Gastroesophageal sphincter (tissue), 4 donors: ENCODE measurements around the gene GABBR2. TPM values are rescaled to one million over a fixed set of nuclear protein-coding genes. Genes with fewer than 3 reads are reported as not detected.

Experiments
- ATAC-seq: fragments of 150-250 bp; one replicate; pipeline ENCODE4 v1.9.1; 2016; ENCODE audit warnings: mild to moderate bottlenecking, moderate library complexity
- H3K27ac ChIP-seq, 4 donors: fragments of 200-600 bp; sonication (generic) in 3 of 4; 1 replicate in 3 of 4; 2 replicates in 1 of 4; pipeline ENCODE4 v1.5.1; 2016 to 2019
- H3K27me3 ChIP-seq: fragments of 200-600 bp; sonication (generic); one replicate; pipeline ENCODE4 v1.5.1; 2019
- H3K36me3 ChIP-seq, 2 donors: fragments of 200-600 bp; sonication (generic); one replicate each; pipeline ENCODE4 v1.5.1; 2019; ENCODE audit warnings: control low read depth in 1 of 2
- H3K4me1 ChIP-seq, 3 donors: fragments of 200-600 bp; sonication (generic); 1 replicate in 2 of 3; 2 replicates in 1 of 3; pipeline ENCODE4 v1.5.1; 2016 to 2019; ENCODE audit warnings: control low read depth in 2 of 3
- H3K4me3 ChIP-seq, 2 donors: fragments of 200-600 bp; sonication (generic); one replicate each; pipeline ENCODE4 v1.5.1; 2019; ENCODE audit warnings: mild to moderate bottlenecking in 1 of 2, moderate library complexity in 1 of 2
- H3K9me3 ChIP-seq, 3 donors: fragments of 200-600 bp; sonication (generic); one replicate each; pipeline ENCODE4 v1.5.1; 2017 to 2019; ENCODE audit warnings: control low read depth in 2 of 3
- CTCF ChIP-seq, 4 experiments: fragments of 200-600 bp in 2 of 4; fragments of 450-650 bp in 2 of 4; sonication (generic) in 1 of 4; IDR thresholded peaks; one replicate each; pipeline ENCODE4 v1.5.1; 2017 to 2019; ENCODE audit warnings: antibody characterized with exemption in 4 of 4, mild to moderate bottlenecking in 2 of 4, moderate library complexity in 2 of 4
- EP300 ChIP-seq: sonication (generic); formaldehyde crosslinking; IDR thresholded peaks from one replicate; pipeline ENCODE4 v1.6.1; 2017; ENCODE audit warnings: antibody characterized with exemption, mild to moderate bottlenecking
- POLR2A ChIP-seq, 2 donors: fragments of 450-650 bp; IDR thresholded peaks; one replicate each; pipeline ENCODE4 v1.6.1; 2017; ENCODE audit warnings: antibody characterized with exemption in 2 of 2, mild to moderate bottlenecking in 2 of 2, moderate library complexity in 1 of 2
- POLR2AphosphoS5 ChIP-seq: sonication (generic); formaldehyde crosslinking; IDR thresholded peaks from one replicate; pipeline ENCODE4 v1.6.1; 2017; ENCODE audit warnings: antibody characterized with exemption
- WGBS, 2 donors: methylation state at CpG; one replicate each; pipeline ENCODE4 v1.1.5; 2018; ENCODE audit warnings: low coverage in 1 of 2; 5-methylcytosine and 5-hydroxymethylcytosine counted together
- total RNA-seq, 4 donors: library from RNA; depleted of rRNA; stranded (reverse); fragments of >200 nt; gene quantifications; one replicate each; pipeline ENCODE4 v1.1.0, GENCODE V29; 2016

Gene GABBR2
- total RNA-seq, 4 donors from 2014 or later, result 0.04 to 0.25 TPM; not detected in 2

DNA sequence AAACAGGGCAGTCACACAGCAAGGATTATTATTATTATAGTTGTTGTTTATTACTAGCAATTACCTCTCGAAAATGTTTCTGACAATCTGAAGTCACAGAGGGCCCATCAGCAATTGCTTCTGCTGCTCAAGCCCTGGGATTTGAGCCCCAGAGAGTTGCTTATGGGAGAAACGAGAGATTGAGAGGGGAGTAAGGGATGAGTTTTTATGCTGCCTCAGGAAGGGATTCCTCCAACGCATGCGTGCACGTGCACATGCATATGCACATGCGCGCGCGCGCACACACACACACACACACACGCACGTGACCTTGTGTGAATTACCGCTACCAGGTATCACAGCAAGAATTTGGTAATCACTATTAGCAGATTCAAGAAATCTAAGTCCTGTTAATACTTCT, 264.1 kb downstream of the GABBR2 start:
- 83 to 87% methylated on average over 12 to 13 of the region's 13 CpGs for WGBS, 2 donors
- no peaks in the 10 kb centered on the region for H3K9me3 ChIP-seq

GRCh38 chr9:98442541-98442940, 266.2 kb downstream of the GABBR2 start:
- ATAC-seq, result no peak
- WGBS, 2 donors, result 42% methylated on average over 2 of the region's 2 CpGs; no CpG with 5 or more reads in 1 of the 2 donors

More for the DNA sequence above, 264.1 kb downstream of the GABBR2 start:
- Histone ChIP-seq H3K4me3 (no peak overlapping the region), H3K27me3 (peaks cover 20% of the 10 kb centered on the region), H3K36me3 (no peaks in the 10 kb centered on the region), H3K27ac (no peak overlapping the region), H3K4me1 (no peaks in the 10 kb centered on the region)
- ATAC-seq, result no peak
- TF ChIP-seq EP300 (no peak), CTCF (IDR thresholded peaks at IDR 0.05) (no peak), POLR2AphosphoS5 (no peak), POLR2A (IDR thresholded peaks at IDR 0.05) (no peak)

GRCh38 chr9:98442114-98442513, 266.6 kb downstream of the GABBR2 start:
- no peaks in the 10 kb centered on the region for H3K36me3 ChIP-seq
- H3K4me3 ChIP-seq, result no peak overlapping the region
- H3K4me1 ChIP-seq, result no peaks in the 10 kb centered on the region
- peaks cover 20% of the 10 kb centered on the region for H3K27me3 ChIP-seq
- no peak for TF ChIP-seq EP300
- no peak for TF ChIP-seq POLR2A (IDR thresholded peaks at IDR 0.05)
- no peak for TF ChIP-seq POLR2AphosphoS5
- TF ChIP-seq CTCF (IDR thresholded peaks at IDR 0.05), result no peak
- no peak overlapping the region for H3K27ac ChIP-seq
- 32 to 63% methylated on average over 3 of the region's 3 CpGs for WGBS, 2 donors
- ATAC-seq, result no peak
- H3K9me3 ChIP-seq, result no peaks in the 10 kb centered on the region

More at GRCh38 chr9:98442541-98442940, 266.2 kb downstream of the GABBR2 start:
- TF ChIP-seq EP300, result no peak
- TF ChIP-seq POLR2AphosphoS5, result no peak
- TF ChIP-seq POLR2A (IDR thresholded peaks at IDR 0.05), result no peak
- TF ChIP-seq CTCF (IDR thresholded peaks at IDR 0.05), result no peak
- Histone ChIP-seq H3K4me3 (no peak overlapping the region), H3K27ac (no peak overlapping the region), H3K9me3 (no peaks in the 10 kb centered on the region), H3K4me1 (no peaks in the 10 kb centered on the region), H3K36me3 (no peaks in the 10 kb centered on the region), H3K27me3 (peaks cover 20% of the 10 kb centered on the region)

GRCh38 chr9:98438666-98439065, 270.1 kb downstream of the GABBR2 start:
- Histone ChIP-seq H3K36me3 (no peaks in the 10 kb centered on the region), H3K4me1 (no peaks in the 10 kb centered on the region), H3K27ac (no peak overlapping the region), H3K27me3 (no peaks in the 10 kb centered on the region), H3K4me3 (no peak overlapping the region), H3K9me3 (no peaks in the 10 kb centered on the region)
- no peak for TF ChIP-seq POLR2A (IDR thresholded peaks at IDR 0.05)
- TF ChIP-seq CTCF (IDR thresholded peaks at IDR 0.05), result no peak
- no peak for TF ChIP-seq POLR2AphosphoS5
- TF ChIP-seq EP300, result no peak
- no peak for ATAC-seq
- 81 to 85% methylated on average over 2 to 3 of the region's 3 CpGs for WGBS, 2 donors

DNA sequence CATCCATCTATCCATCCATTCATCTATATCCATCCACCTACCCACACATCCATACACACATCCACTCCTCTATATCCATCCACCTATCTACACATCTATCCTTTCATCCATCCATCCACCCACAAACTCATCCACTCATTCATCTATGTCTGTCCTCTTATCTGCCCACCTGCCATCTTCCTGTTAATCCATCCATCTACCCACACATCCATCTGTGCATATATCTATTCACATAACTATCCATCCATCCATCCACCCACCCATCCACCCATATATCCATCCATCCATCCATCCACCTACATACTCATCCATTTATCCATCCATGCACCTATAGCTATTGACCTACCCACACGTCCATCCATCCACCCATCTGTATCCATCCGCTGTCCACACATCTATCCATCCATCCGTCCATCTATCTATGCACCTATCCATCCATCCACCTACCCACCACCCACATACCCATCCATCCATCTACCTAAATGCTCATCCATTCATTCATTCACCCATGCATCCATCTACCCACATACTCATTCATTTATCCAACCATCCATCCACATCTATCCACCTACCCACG, 271.2 kb downstream of the GABBR2 start:
- TF ChIP-seq POLR2AphosphoS5 (no peak), EP300 (no peak), POLR2A (IDR thresholded peaks at IDR 0.05) (no peak), CTCF (IDR thresholded peaks at IDR 0.05) (no peak)
- Histone ChIP-seq H3K9me3 (no peaks in the 10 kb centered on the region), H3K4me3 (no peak overlapping the region), H3K27ac (no peak overlapping the region), H3K36me3 (no peaks in the 10 kb centered on the region), H3K27me3 (no peaks in the 10 kb centered on the region), H3K4me1 (no peaks in the 10 kb centered on the region)
- no peak for ATAC-seq
- WGBS, 2 donors, result 85 to 94% methylated on average over 2 to 4 of the region's 4 CpGs
